ENCODE results near the gene HEMK1. TPM values are rescaled to one million over a fixed set of nuclear protein-coding genes. Genes with fewer than 3 reads are reported as not detected.

The HEMK1 gene
- total and polyA plus RNA-seq, 2 of the 8 experiments (the other 6 are each of a cell fraction or from before 2014, with no cell fraction given): 9.7 to 10.6 TPM

GRCh38 chr3:50620820-50621219 lies 51.5 kb downstream of the HEMK1 start (continued):
- TF ChIP-seq CHD7 (IDR thresholded peaks at IDR 0.05; ENCODE audit: insufficient replicate concordance, low read length): no peak
